Mammary epithelial cell (primary cell): Measurements from ENCODE around the gene POLR2M.

ENCODE experiments used
- EZH2 ChIP-seq: IDR thresholded peaks from 2 replicates; pipeline ENCODE4 v1.6.1; 2012; ENCODE audit warnings: low read length, inconsistent platforms, borderline replicate concordance
- TF ChIP-seq, protein P1 (sequence below), 2 donors: IDR thresholded peaks in 1 of 2; conservative IDR thresholded peaks in 1 of 2; 2 replicates each; pipeline ENCODE4 v1.5.1; 2011 to 2012; ENCODE audit warnings: inconsistent platforms in 2 of 2, low read length in 2 of 2, mild to moderate bottlenecking in 2 of 2, control low read depth in 1 of 2, low read depth in 1 of 2; ENCODE audit not compliant: insufficient read depth in 1 of 2; ENCODE audit errors: extremely low read depth in 1 of 2

DNA sequence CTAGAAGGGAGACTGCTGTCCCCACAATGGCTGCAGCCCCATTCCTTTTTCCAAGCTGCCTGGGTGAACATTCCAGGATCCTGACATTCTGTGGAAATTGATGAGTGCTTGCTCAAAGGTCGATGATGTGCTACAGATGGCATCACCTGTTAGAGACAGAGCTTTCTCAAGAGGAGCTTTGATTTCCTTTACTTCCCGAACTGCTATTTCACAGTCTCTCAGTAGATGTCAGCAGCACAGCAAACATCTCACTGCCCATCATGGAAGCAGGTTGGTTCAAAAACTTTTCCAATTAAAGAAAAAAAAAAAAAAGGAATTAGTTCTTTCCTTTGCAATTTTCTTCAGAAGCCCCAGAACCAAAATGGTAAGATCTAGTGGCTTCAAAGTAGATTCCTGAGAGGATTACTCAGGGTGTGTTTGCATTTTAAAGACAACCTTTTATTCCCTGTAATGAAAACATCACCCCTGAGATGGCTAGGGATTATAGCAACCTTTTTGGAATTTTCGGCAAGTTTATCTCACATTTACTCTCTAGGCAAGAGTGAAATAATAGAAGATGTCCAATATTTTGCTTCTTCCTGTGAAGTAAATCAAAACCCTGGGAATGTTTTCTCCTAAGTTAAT lies 44.8 kb downstream of the POLR2M start:
- TF ChIP-seq, protein P1, sequence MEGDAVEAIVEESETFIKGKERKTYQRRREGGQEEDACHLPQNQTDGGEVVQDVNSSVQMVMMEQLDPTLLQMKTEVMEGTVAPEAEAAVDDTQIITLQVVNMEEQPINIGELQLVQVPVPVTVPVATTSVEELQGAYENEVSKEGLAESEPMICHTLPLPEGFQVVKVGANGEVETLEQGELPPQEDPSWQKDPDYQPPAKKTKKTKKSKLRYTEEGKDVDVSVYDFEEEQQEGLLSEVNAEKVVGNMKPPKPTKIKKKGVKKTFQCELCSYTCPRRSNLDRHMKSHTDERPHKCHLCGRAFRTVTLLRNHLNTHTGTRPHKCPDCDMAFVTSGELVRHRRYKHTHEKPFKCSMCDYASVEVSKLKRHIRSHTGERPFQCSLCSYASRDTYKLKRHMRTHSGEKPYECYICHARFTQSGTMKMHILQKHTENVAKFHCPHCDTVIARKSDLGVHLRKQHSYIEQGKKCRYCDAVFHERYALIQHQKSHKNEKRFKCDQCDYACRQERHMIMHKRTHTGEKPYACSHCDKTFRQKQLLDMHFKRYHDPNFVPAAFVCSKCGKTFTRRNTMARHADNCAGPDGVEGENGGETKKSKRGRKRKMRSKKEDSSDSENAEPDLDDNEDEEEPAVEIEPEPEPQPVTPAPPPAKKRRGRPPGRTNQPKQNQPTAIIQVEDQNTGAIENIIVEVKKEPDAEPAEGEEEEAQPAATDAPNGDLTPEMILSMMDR (conservative IDR thresholded peaks at IDR 0.05 in 1 of 2, IDR thresholded peaks at IDR 0.05 in 1 of 2; ENCODE audit: extremely low read depth in 1 of 2, insufficient read depth in 1 of 2, low read depth in 1 of 2, low read length in 2 of 2): peak; percentile 67 to 86
- no peak for TF ChIP-seq EZH2
